ENCODE data around the gene UBD.

The UBD gene

DNA sequence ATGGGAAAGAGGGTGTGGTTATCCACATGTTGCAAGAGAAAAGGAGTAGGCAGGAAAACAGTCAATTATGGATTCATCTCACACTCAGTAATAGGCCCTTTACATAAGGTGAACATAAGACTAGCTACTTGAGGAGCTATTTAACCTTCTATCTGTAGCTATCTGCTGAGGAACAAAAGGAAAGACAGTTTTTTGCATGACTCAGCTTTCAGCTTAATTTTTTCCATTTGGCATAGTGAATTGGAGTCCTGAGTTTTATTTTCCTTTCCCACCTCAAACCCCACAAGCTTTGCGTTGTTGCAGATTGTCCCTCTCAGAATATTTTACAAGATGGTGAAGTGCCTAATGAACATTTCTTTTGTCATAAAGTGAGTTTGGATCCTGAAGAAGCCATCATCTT is 32.4 kb downstream of the UBD start:
- Histone ChIP-seq H2BK5ac (ENCODE audit: low read length) (no peak overlapping the region), H4K91ac (ENCODE audit: low read depth, low read length, poor library complexity) (no peak overlapping the region), H3K4me1 (ENCODE audit: control insufficient read depth in 2 of 2, insufficient read depth in 1 of 2, low read depth in 1 of 2, low read length in 2 of 2) (no peaks in the 10 kb centered on the region), H3K4me2 (ENCODE audit: insufficient read depth, low read length, poor library complexity, severe bottlenecking) (no peak overlapping the region), H4K8ac (ENCODE audit: low read depth, low read length) (no peak overlapping the region), H3K27ac (replicated peaks; ENCODE audit: low read length) (no peak overlapping the region), H3K9ac (ENCODE audit: low read depth, low read length, poor library complexity) (no peak overlapping the region), H2BK120ac (ENCODE audit: low read depth, low read length) (no peak overlapping the region), H2BK12ac (ENCODE audit: low read length) (no peak overlapping the region), H3K4ac (ENCODE audit: low read length) (no peak overlapping the region), H3K79me1 (ENCODE audit: low read depth, low read length) (no peaks in the 10 kb centered on the region), H3K23ac (ENCODE audit: low read depth, low read length, poor library complexity) (no peak overlapping the region), H2BK15ac (ENCODE audit: low read length) (no peak overlapping the region), H3K9me3 (replicated peaks in 1 of 2; ENCODE audit: control insufficient read depth in 2 of 2, insufficient read depth in 1 of 2, low read depth in 1 of 2, low read length in 2 of 2) (peaks cover 1 to 6% of the 10 kb centered on the region in 2 donors), H3K14ac (ENCODE audit: low read length) (no peak overlapping the region), H2AK5ac (ENCODE audit: low read depth, low read length) (no peak overlapping the region), H2AFZ (ENCODE audit: low read length) (no peak overlapping the region), H3K18ac (ENCODE audit: low read length) (no peak overlapping the region), H3K36me3 (replicated peaks in 1 of 2; ENCODE audit: control insufficient read depth in 2 of 2, insufficient read depth in 2 of 2, low read length in 2 of 2) (no peaks in the 10 kb centered on the region), H3K4me3 (ENCODE audit: low read length in 2 of 2) (no peak overlapping the region), H3K27me3 (ENCODE audit: control insufficient read depth in 3 of 3, insufficient read depth in 3 of 3, low read depth in 1 of 3, low read length in 3 of 3) (peaks cover 0 to 16% (median 2%) of the 10 kb centered on the region in 3 experiments)
- no peak for DNase-seq (ENCODE audit: low spot score)
- no CpG with 5 or more reads among the region's 1 CpG for WGBS, 2 donors (ENCODE audit: extremely low coverage in 2 of 2, insufficient read length in 2 of 2, insufficient replicate concordance in 1 of 2)

DNA sequence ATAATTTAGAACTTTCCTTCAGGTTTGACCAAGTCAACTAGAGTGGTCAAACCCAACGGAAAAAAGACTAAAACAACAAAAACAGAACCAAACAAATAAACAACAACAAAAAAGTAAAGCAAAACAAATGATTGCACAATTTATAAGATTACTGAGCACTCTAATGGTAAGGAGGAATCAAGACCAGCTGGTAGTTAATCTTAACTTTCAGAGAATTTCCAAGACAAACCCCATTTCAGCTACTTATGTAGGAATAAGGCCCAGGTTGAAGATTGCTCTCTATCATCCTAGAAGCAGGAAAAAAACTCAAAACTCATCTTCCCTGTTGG is 34.3 kb downstream of the UBD start:
- DNase-seq (ENCODE audit: low spot score) = no peak
- no peak overlapping the region for H3K4ac ChIP-seq (ENCODE audit: low read length)
- no peaks in the 10 kb centered on the region for H3K4me1 ChIP-seq (ENCODE audit: control insufficient read depth in 2 of 2, insufficient read depth in 1 of 2, low read depth in 1 of 2, low read length in 2 of 2)
- H3K18ac ChIP-seq (ENCODE audit: low read length) = no peak overlapping the region
- H2BK5ac ChIP-seq (ENCODE audit: low read length) = no peak overlapping the region
- peaks cover 0 to 16% (median 2%) of the 10 kb centered on the region in 3 experiments for H3K27me3 ChIP-seq (ENCODE audit: control insufficient read depth in 3 of 3, insufficient read depth in 3 of 3, low read depth in 1 of 3, low read length in 3 of 3)
- no peak overlapping the region for H4K8ac ChIP-seq (ENCODE audit: low read depth, low read length)
- H2AFZ ChIP-seq (ENCODE audit: low read length) = no peak overlapping the region
- no peak overlapping the region for H2BK120ac ChIP-seq (ENCODE audit: low read depth, low read length)
- no peak overlapping the region for H3K4me2 ChIP-seq (ENCODE audit: insufficient read depth, low read length, poor library complexity, severe bottlenecking)
- H3K36me3 ChIP-seq (replicated peaks in 1 of 2; ENCODE audit: control insufficient read depth in 2 of 2, insufficient read depth in 2 of 2, low read length in 2 of 2) = no peaks in the 10 kb centered on the region
- no CpG with 5 or more reads among the region's 1 CpG for WGBS, 2 donors (ENCODE audit: extremely low coverage in 2 of 2, insufficient read length in 2 of 2, insufficient replicate concordance in 1 of 2)
- no peak overlapping the region for H2AK5ac ChIP-seq (ENCODE audit: low read depth, low read length)
- no peak overlapping the region for H2BK12ac ChIP-seq (ENCODE audit: low read length)
- peaks cover 4 to 6% of the 10 kb centered on the region in 2 donors for H3K9me3 ChIP-seq (replicated peaks in 1 of 2; ENCODE audit: control insufficient read depth in 2 of 2, insufficient read depth in 1 of 2, low read depth in 1 of 2, low read length in 2 of 2)
- H3K9ac ChIP-seq (ENCODE audit: low read depth, low read length, poor library complexity) = no peak overlapping the region
- H3K14ac ChIP-seq (ENCODE audit: low read length) = no peak overlapping the region
- no peak overlapping the region for H3K4me3 ChIP-seq (ENCODE audit: low read length in 2 of 2)
- no peak overlapping the region for H3K27ac ChIP-seq (replicated peaks; ENCODE audit: low read length)
- no peak overlapping the region for H2BK15ac ChIP-seq (ENCODE audit: low read length)
- no peaks in the 10 kb centered on the region for H3K79me1 ChIP-seq (ENCODE audit: low read depth, low read length)
- no peak overlapping the region for H3K23ac ChIP-seq (ENCODE audit: low read depth, low read length, poor library complexity)
- H4K91ac ChIP-seq (ENCODE audit: low read depth, low read length, poor library complexity) = no peak overlapping the region

DNA sequence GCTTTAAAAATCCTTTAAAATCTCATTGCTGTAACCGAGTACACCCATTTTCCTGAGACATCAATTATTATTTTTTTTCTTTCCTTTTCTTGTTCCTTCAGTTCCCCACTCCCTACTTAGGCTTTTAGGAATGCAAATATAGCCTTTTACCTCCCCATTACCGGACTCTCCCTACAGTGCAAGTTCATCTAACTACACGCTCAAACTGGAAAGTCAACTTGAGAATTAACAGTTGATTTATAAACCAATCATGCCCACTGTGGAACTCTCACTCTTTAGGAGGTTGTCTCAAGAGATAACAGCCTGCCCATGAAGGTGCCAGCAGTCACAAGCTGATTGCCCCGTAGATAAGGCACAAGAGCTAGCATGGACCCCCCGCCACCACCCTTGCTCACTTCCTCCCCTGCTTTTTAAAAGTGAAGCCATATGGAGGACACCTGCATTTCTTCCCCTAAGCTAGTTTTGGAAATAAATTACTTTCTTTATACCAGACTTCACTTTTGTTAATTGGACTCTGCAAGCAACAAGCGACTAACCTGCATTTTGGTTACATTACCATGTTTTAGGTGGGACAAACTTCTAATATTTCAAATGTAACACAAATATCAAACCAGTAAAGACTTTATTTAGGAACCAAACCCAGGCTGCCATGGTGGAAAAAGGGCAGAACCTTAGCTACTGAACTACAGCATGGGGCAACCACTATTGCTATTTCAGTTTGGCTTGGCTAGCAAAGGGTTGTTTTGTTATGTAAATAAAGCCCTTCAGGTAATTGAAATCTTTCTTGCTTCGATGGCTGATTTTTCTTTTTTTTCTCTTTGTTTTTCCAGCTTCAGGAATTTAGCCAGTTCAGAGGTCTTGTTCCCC is 34.9 kb downstream of the UBD start:
- WGBS, 2 donors (ENCODE audit: extremely low coverage in 2 of 2, insufficient read length in 2 of 2, insufficient replicate concordance in 1 of 2) = no CpG with 5 or more reads among the region's 7 CpGs

DNA sequence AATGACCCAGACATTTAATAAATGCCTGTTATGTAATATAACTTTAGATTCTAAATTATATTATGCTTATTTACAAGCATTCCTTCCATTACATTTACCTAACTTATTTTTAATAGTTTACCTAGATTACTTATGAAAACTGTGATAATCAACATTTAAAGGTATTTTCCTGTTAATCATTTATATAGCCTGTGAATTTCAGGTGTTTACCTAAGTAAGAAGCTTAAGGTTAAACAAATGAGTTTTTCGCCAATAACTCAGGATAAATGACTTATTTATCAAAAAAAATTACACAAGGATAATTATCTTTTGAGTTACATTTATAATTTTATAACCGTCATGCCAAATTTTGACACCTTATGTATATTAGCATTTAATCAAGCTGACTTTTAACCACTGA is 35.5 kb downstream of the UBD start:
- H3K18ac ChIP-seq (ENCODE audit: low read length) = no peak overlapping the region
- no peak overlapping the region for H2BK15ac ChIP-seq (ENCODE audit: low read length)
- no peak overlapping the region for H2AFZ ChIP-seq (ENCODE audit: low read length)
- WGBS, 2 donors (ENCODE audit: extremely low coverage in 2 of 2, insufficient read length in 2 of 2, insufficient replicate concordance in 1 of 2) = no CpG with 5 or more reads among the region's 2 CpGs
- H3K4me3 ChIP-seq (ENCODE audit: low read length in 2 of 2) = no peak overlapping the region
- H3K36me3 ChIP-seq (replicated peaks in 1 of 2; ENCODE audit: control insufficient read depth in 2 of 2, insufficient read depth in 2 of 2, low read length in 2 of 2) = no peaks in the 10 kb centered on the region
- H2BK120ac ChIP-seq (ENCODE audit: low read depth, low read length) = no peak overlapping the region
- no peak overlapping the region for H2BK5ac ChIP-seq (ENCODE audit: low read length)
- no peak overlapping the region for H2AK5ac ChIP-seq (ENCODE audit: low read depth, low read length)
- no peaks in the 10 kb centered on the region for H3K4me1 ChIP-seq (ENCODE audit: control insufficient read depth in 2 of 2, insufficient read depth in 1 of 2, low read depth in 1 of 2, low read length in 2 of 2)
- peaks cover 6% of the 10 kb centered on the region in 2 donors for H3K9me3 ChIP-seq (replicated peaks in 1 of 2; ENCODE audit: control insufficient read depth in 2 of 2, insufficient read depth in 1 of 2, low read depth in 1 of 2, low read length in 2 of 2)
- H3K79me1 ChIP-seq (ENCODE audit: low read depth, low read length) = no peaks in the 10 kb centered on the region
- no peak overlapping the region for H3K27ac ChIP-seq (replicated peaks; ENCODE audit: low read length)
- no peak overlapping the region for H3K23ac ChIP-seq (ENCODE audit: low read depth, low read length, poor library complexity)
- no peak overlapping the region for H4K8ac ChIP-seq (ENCODE audit: low read depth, low read length)
- no peak for DNase-seq (ENCODE audit: low spot score)
- no peak overlapping the region for H3K9ac ChIP-seq (ENCODE audit: low read depth, low read length, poor library complexity)
- no peak overlapping the region for H3K4ac ChIP-seq (ENCODE audit: low read length)
- no peak overlapping the region for H3K14ac ChIP-seq (ENCODE audit: low read length)
- no peak overlapping the region for H3K4me2 ChIP-seq (ENCODE audit: insufficient read depth, low read length, poor library complexity, severe bottlenecking)
- H2BK12ac ChIP-seq (ENCODE audit: low read length) = no peak overlapping the region
- H3K27me3 ChIP-seq (ENCODE audit: control insufficient read depth in 3 of 3, insufficient read depth in 3 of 3, low read depth in 1 of 3, low read length in 3 of 3) = peaks cover 0 to 17% (median 2%) of the 10 kb centered on the region in 3 experiments
- H4K91ac ChIP-seq (ENCODE audit: low read depth, low read length, poor library complexity) = no peak overlapping the region

More for the DNA sequence above, 34.9 kb downstream of the UBD start:
- Histone ChIP-seq H3K18ac (ENCODE audit: low read length) (no peak overlapping the region), H2BK12ac (ENCODE audit: low read length) (no peak overlapping the region), H4K8ac (ENCODE audit: low read depth, low read length) (no peak overlapping the region), H2BK15ac (ENCODE audit: low read length) (no peak overlapping the region), H3K9ac (ENCODE audit: low read depth, low read length, poor library complexity) (no peak overlapping the region), H3K4ac (ENCODE audit: low read length) (no peak overlapping the region), H2AFZ (ENCODE audit: low read length) (no peak overlapping the region), H3K79me1 (ENCODE audit: low read depth, low read length) (no peaks in the 10 kb centered on the region), H3K9me3 (replicated peaks in 1 of 2; ENCODE audit: control insufficient read depth in 2 of 2, insufficient read depth in 1 of 2, low read depth in 1 of 2, low read length in 2 of 2) (peaks cover 6% of the 10 kb centered on the region in 2 donors), H3K14ac (ENCODE audit: low read length) (no peak overlapping the region), H3K27me3 (ENCODE audit: control insufficient read depth in 3 of 3, insufficient read depth in 3 of 3, low read depth in 1 of 3, low read length in 3 of 3) (peaks cover 0 to 16% (median 2%) of the 10 kb centered on the region in 3 experiments), H2BK5ac (ENCODE audit: low read length) (no peak overlapping the region), H3K4me2 (ENCODE audit: insufficient read depth, low read length, poor library complexity, severe bottlenecking) (no peak overlapping the region), H3K36me3 (replicated peaks in 1 of 2; ENCODE audit: control insufficient read depth in 2 of 2, insufficient read depth in 2 of 2, low read length in 2 of 2) (no peaks in the 10 kb centered on the region), H3K4me3 (ENCODE audit: low read length in 2 of 2) (no peak overlapping the region), H2AK5ac (ENCODE audit: low read depth, low read length) (no peak overlapping the region), H4K91ac (ENCODE audit: low read depth, low read length, poor library complexity) (no peak overlapping the region), H2BK120ac (ENCODE audit: low read depth, low read length) (no peak overlapping the region), H3K27ac (replicated peaks; ENCODE audit: low read length) (no peak overlapping the region), H3K4me1 (ENCODE audit: control insufficient read depth in 2 of 2, insufficient read depth in 1 of 2, low read depth in 1 of 2, low read length in 2 of 2) (no peaks in the 10 kb centered on the region), H3K23ac (ENCODE audit: low read depth, low read length, poor library complexity) (no peak overlapping the region)
- no peak for DNase-seq (ENCODE audit: low spot score)
